Measurements from ENCODE around the gene PNCK. TPM values are rescaled to one million over a fixed set of nuclear protein-coding genes. Genes with fewer than 3 reads are reported as not detected.
"Not testable (repeated sequence)": the region's sequence is repeated elsewhere in the genome, so short reads cannot be mapped to it uniquely, and the experiment has no call there.

Gene PNCK
- total RNA-seq, 1 donor from 2014 or later, result 0.72 TPM

- Histone ChIP-seq H3K36me3 (no peaks in the 10 kb centered on the region), H3K4me3 (no peak overlapping the region), H3K27ac (no peak overlapping the region), H3K4me1 (no peaks in the 10 kb centered on the region), H3K9me3 (no peaks in the 10 kb centered on the region), H3K27me3 (no peaks in the 10 kb centered on the region)
- intact Hi-C loops (cut with DNase I), result no loop called here
- no peak for TF ChIP-seq CTCF (IDR thresholded peaks at IDR 0.05)
- no peak for DNase-seq
- no peak for ATAC-seq
Observed at GRCh38 chrX:153694687-153695270, 21.2 kb upstream of the PNCK start.

GRCh38 chrX:153694256-153694655 lies 20.6 kb upstream of the PNCK start:
- ATAC-seq; H3K36me3 ChIP-seq; H3K4me3 ChIP-seq; H3K27ac ChIP-seq; H3K9me3 ChIP-seq; intact Hi-C loops (cut with DNase I); H3K4me1 ChIP-seq; DNase-seq; H3K27me3 ChIP-seq: not testable (repeated sequence)

- H3K4me3 ChIP-seq, result no peak overlapping the region
- no peaks in the 10 kb centered on the region for H3K36me3 ChIP-seq
- no peaks in the 10 kb centered on the region for H3K4me1 ChIP-seq
- H3K27ac ChIP-seq, result no peak overlapping the region
- intact Hi-C loops (cut with DNase I), result no loop called here
- H3K27me3 ChIP-seq, result no peaks in the 10 kb centered on the region
- ATAC-seq, result no peak
- TF ChIP-seq CTCF (IDR thresholded peaks at IDR 0.05), result no peak
- no peaks in the 10 kb centered on the region for H3K9me3 ChIP-seq
- DNase-seq, result no peak
Observed at GRCh38 chrX:153693216-153694086, 19.8 kb upstream of the PNCK start.

- TF ChIP-seq CTCF (IDR thresholded peaks at IDR 0.05), result no peak
- no peak overlapping the region for H3K27ac ChIP-seq
- DNase-seq (no peak), ATAC-seq (no peak)
- H3K9me3 ChIP-seq, result no peaks in the 10 kb centered on the region
- H3K4me3 ChIP-seq, result no peak overlapping the region
- H3K4me1 ChIP-seq, result no peaks in the 10 kb centered on the region
- H3K36me3 ChIP-seq, result no peaks in the 10 kb centered on the region
- no peaks in the 10 kb centered on the region for H3K27me3 ChIP-seq
- intact Hi-C loops (cut with DNase I), result no loop called here
Observed at GRCh38 chrX:153692611-153693156, 19.1 kb upstream of the PNCK start.

GRCh38 chrX:153692003-153692402 lies 18.4 kb upstream of the PNCK start:
- TF ChIP-seq CTCF (IDR thresholded peaks at IDR 0.05), result no peak
- H3K4me3 ChIP-seq, result no peak overlapping the region
- no peaks in the 10 kb centered on the region for H3K36me3 ChIP-seq
- no peak overlapping the region for H3K27ac ChIP-seq
- H3K4me1 ChIP-seq, result no peaks in the 10 kb centered on the region
- H3K9me3 ChIP-seq, result no peaks in the 10 kb centered on the region
- H3K27me3 ChIP-seq, result no peaks in the 10 kb centered on the region
- DNase-seq, result no peak
- no peak for ATAC-seq
- intact Hi-C loops (cut with DNase I), result no loop called here

DNA sequence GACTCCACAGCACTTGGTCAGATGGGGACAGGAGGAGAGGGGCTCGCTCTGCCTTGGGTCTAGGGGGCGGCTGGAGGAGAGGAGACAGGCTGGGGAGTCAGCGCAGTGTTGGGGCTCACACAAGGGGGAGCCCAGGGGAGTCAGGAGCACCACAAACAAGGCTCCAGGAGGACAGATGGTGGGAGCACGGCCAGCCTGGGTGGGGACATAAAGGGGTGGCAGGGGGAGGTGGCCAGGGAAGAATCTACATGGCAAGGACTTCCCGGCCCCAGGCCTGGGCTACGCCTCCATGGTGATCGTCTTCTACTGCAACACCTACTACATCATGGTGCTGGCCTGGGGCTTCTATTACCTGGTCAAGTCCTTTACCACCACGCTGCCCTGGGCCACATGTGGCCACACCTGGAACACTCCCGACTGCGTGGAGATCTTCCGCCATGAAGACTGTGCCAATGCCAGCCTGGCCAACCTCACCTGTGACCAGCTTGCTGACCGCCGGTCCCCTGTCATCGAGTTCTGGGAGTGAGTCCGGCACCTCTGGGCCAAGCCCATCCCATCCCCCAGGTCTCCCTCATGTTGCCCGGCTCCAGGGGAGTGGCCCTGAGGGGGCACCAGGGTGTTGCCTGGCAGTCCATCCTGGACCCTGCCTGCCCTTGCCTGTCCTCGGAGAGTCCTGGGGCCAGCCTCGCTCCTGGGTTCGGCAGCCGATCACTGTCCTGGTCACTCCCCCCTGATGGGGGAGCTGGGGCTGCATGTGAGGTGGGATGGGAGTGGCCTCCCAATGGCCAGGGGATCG lies 17.6 kb upstream of the PNCK start:
- DNase-seq; H3K27me3 ChIP-seq; ATAC-seq; H3K27ac ChIP-seq; H3K9me3 ChIP-seq; H3K4me3 ChIP-seq; intact Hi-C loops (cut with DNase I); H3K4me1 ChIP-seq; H3K36me3 ChIP-seq: not testable (repeated sequence)
